ENCODE results near the gene KLHDC7A. TPM values are rescaled to one million over a fixed set of nuclear protein-coding genes. Genes with fewer than 3 reads are reported as not detected.

Gene KLHDC7A
- total RNA-seq, 2 experiments from 2014 or later: not detected

Other genes with a start within 250 kb of the KLHDC7A start
- not detected for gene PAX7, start 149.9 kb downstream of the KLHDC7A start, total RNA-seq

Data from activated CD8-positive, alpha-beta T cell treated with anti-CD3 and anti-CD28 coated beads, Interleukin-2, amount 10 ng/mL, durations not matched to agents 7 days and 5 days (primary cell).